PC-9 (cell line): ENCODE data around the gene RARB.

Experiments used
- CTCF ChIP-seq: fragments of 200-600 bp; sonication (generic); conservative IDR thresholded peaks from 2 replicates; pipeline ENCODE4 v1.6.1; 2017; ENCODE audit warnings: mixed run types, antibody characterized with exemption, mild to moderate bottlenecking, moderate library complexity
- EZH2 ChIP-seq: fragments of 200-600 bp; sonication (generic); IDR thresholded peaks from 2 replicates; pipeline ENCODE4 v1.8.0; 2017; ENCODE audit warnings: antibody characterized with exemption, low read depth

GRCh38 chr3:25473246-25473645 lies 45.2 kb downstream of the RARB start:
- TF ChIP-seq CTCF (no peak), EZH2 (no peak)
